Ovary (tissue), 9 donors: Measurements from ENCODE around the gene CYGB. TPM values are rescaled to one million over a fixed set of nuclear protein-coding genes. Genes with fewer than 3 reads are reported as not detected.
A peak's percentile ranks its signal among the peaks of the same experiment; 100 is the strongest.

Source experiments
- DNase-seq, 5 donors: peaks; one replicate each; pipeline ENCODE4 v3.0.0-alpha.2; 2019 to 2020
- H3K27ac ChIP-seq, 2 donors: fragments of 200-600 bp; one replicate each; pipeline versions ENCODE4 v1.5.1 to v1.8.0; 2019 to 2022
- H3K27me3 ChIP-seq: fragments of 200-600 bp; one replicate; pipeline ENCODE4 v1.8.0; 2022
- H3K36me3 ChIP-seq: fragments of 200-600 bp; sonication (generic); one replicate; pipeline ENCODE4 v1.5.1; 2019
- H3K4me1 ChIP-seq: one replicate; pipeline ENCODE4 v1.8.1; 2013; ENCODE audit warnings: mild to moderate bottlenecking, moderate library complexity; ENCODE audit not compliant: insufficient read depth
- H3K4me3 ChIP-seq: fragments of 200-600 bp; sonication (generic); one replicate; pipeline ENCODE4 v1.5.1; 2017
- H3K9me3 ChIP-seq, 2 donors: fragments of 200-600 bp in 1 of 2; sonication (generic) in 1 of 2; one replicate each; pipeline versions ENCODE4 v1.5.1 to v1.8.1; 2013 to 2019; ENCODE audit warnings: mild to moderate bottlenecking in 1 of 2, moderate library complexity in 1 of 2
- EP300 ChIP-seq: sonication (generic); formaldehyde crosslinking; IDR thresholded peaks from one replicate; pipeline ENCODE4 v1.6.1; 2017; ENCODE audit warnings: antibody characterized with exemption
- POLR2A ChIP-seq: fragments of 450-650 bp; IDR thresholded peaks from one replicate; pipeline ENCODE4 v1.6.1; 2017; ENCODE audit warnings: antibody characterized with exemption, mild to moderate bottlenecking, moderate library complexity
- WGBS, 3 donors: extraction: QIAGEN DNeasy Blood & Tissue Kit in 1 of 3; methylation state at CpG; one replicate each; pipeline versions ENCODE4 v1.1.5 to v1.1.7; 2013 to 2017; 5-methylcytosine and 5-hydroxymethylcytosine counted together
- intact Hi-C, 4 donors: fragments of 100-400 bp; cut with DNase I; formaldehyde crosslinking; loops; one replicate each; pipeline versions ENCODE4 v1.11.0 to v1.15.1; 2022 to 2023
- polyA plus RNA-seq, 2 donors: library from polyadenylated mRNA; stranded (reverse); fragments of 200-250 nt in 1 of 2; fragments of 350-450 nt in 1 of 2; fragmentation: Illumina TruSeq in 1 of 2; extraction: RNeasy Lipid Tissue Mini Kit (QIAGEN cat#74804) in 1 of 2; gene quantifications; one replicate each; pipeline ENCODE4 v1.2.3, GENCODE V29; 2013 to 2014
- total RNA-seq, 7 donors: library from RNA; depleted of rRNA in 2 of 7; stranded (reverse); fragments of >200 nt in 2 of 7; fragmentation: NEBNext Ultra II Directional in 3 of 7; extraction: Animal tissue kit (Norgen Biotek cat#: 25700) in 3 of 7; gene quantifications; one replicate each; pipeline versions ENCODE4 v1.1.0 to v1.2.4, GENCODE V29; 2016 to 2023
- TF ChIP-seq, protein P1 (sequence below), 3 donors: fragments of 450-650 bp in 2 of 3; fragments of 200-600 bp in 1 of 3; IDR thresholded peaks; one replicate each; pipeline versions ENCODE4 v1.5.1 to v1.8.0; 2016 to 2022; ENCODE audit warnings: antibody characterized with exemption in 3 of 3, mild to moderate bottlenecking in 1 of 3
- donor health status: DM: no; HTN: no; CAD: no; lungs with moderate emphysema.
- donor health status: DM: no; HTN: no; CAD: no.
- donor health status: Bipolar disorder and iron deficiency.
- donor health status: DM: yes; HTN: yes; CAD: no.
- donor health status: DM: no; HTN: no; CAD: no.
- donor health status: DM: yes; HTN: yes; CAD: no.

The CYGB gene
- total and polyA plus RNA-seq, 9 donors: 3.9 to 35.7 (median 8.1) TPM

GRCh38 chr17:76570457-76570856 lies 32.9 kb upstream of the CYGB start:
- Histone ChIP-seq H3K27ac (no peak overlapping the region), H3K4me3 (no peak overlapping the region), H3K9me3 (no peaks in the 10 kb centered on the region), H3K36me3 (no peaks in the 10 kb centered on the region), H3K4me1 (no peaks in the 10 kb centered on the region), H3K27me3 (no peaks in the 10 kb centered on the region)
- intact Hi-C loops: no loop called here
- WGBS, 3 donors: 86 to 97% (median 90%) methylated on average over 7 of the region's 7 CpGs
- DNase-seq: no peak
- TF ChIP-seq, protein P1, sequence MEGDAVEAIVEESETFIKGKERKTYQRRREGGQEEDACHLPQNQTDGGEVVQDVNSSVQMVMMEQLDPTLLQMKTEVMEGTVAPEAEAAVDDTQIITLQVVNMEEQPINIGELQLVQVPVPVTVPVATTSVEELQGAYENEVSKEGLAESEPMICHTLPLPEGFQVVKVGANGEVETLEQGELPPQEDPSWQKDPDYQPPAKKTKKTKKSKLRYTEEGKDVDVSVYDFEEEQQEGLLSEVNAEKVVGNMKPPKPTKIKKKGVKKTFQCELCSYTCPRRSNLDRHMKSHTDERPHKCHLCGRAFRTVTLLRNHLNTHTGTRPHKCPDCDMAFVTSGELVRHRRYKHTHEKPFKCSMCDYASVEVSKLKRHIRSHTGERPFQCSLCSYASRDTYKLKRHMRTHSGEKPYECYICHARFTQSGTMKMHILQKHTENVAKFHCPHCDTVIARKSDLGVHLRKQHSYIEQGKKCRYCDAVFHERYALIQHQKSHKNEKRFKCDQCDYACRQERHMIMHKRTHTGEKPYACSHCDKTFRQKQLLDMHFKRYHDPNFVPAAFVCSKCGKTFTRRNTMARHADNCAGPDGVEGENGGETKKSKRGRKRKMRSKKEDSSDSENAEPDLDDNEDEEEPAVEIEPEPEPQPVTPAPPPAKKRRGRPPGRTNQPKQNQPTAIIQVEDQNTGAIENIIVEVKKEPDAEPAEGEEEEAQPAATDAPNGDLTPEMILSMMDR (IDR thresholded peaks at IDR 0.05): no peak
- no peak for TF ChIP-seq POLR2A
- no peak for TF ChIP-seq EP300

DNA sequence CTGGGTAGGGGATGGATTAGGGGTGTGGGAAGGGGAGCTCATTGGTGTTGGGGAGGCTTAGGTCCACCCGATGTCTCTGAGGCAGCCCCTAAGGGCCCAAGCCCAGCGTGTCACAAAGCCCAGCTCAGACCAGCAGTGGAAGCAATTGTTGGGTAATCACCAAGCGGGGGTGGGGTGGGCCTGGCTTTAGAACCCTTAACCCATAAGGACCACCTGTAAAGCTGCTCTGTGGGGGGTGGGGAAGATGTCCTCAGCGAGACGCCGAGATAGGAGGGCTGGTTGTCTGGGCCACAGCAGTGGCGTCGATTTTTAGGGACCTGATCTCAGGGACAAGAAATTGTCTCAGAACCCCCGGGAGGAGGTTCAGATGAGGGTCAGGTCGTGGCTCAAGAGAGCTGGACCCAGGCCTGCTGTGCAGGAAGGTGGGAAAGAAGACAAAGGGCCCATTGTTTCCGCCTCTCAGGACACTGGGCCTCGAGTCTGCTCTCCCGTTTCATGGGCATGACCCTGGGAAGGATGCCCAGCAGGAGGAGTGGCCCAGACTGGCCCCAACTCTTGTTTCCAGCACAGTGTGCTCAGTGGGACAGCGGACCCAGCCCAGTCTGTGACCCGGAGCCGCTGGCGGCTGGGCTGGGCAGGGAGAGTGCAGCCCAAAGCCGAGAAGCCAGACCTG lies 32.2 kb upstream of the CYGB start:
- no peaks in the 10 kb centered on the region for H3K9me3 ChIP-seq
- H3K4me1 ChIP-seq: no peaks in the 10 kb centered on the region
- H3K4me3 ChIP-seq: no peak overlapping the region
- no peak overlapping the region for H3K27ac ChIP-seq
- no peaks in the 10 kb centered on the region for H3K27me3 ChIP-seq
- 68 to 74% (median 71%) methylated on average over 18 of the region's 18 CpGs for WGBS, 3 donors
- intact Hi-C loops: no loop called here
- DNase-seq: peak in 1 of 5 donors; percentile 61
- TF ChIP-seq, protein P1 (IDR thresholded peaks at IDR 0.05): no peak
- no peak for TF ChIP-seq POLR2A
- TF ChIP-seq EP300: no peak
- no peaks in the 10 kb centered on the region for H3K36me3 ChIP-seq

DNA sequence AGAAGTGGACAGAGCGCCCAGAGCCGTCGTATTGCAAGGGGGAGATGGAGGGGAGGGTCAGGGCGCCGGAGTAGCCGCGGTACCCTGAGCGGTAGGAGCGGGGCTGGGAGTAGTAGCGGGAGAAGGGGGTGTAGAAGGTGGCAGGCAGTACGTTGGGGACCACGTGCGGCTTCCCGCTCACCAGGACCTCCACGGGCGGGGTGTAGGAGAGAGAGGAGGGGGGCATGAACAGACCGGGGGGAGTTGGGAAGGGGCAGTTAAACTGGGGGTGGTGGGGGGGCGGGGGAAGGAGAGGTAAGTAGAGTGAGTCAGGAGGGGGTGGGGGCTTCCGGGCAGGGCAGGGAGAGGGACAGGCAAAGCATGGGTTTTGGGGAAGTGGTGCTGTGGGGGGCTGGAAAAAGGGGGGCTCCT lies 31.3 kb upstream of the CYGB start:
- H3K27ac ChIP-seq: no peak overlapping the region
- 23 to 33% (median 24%) methylated on average over 15 to 19 of the region's 19 CpGs for WGBS, 3 donors
- H3K27me3 ChIP-seq: no peaks in the 10 kb centered on the region
- no peak for DNase-seq
- H3K36me3 ChIP-seq: no peaks in the 10 kb centered on the region
- H3K4me1 ChIP-seq: no peaks in the 10 kb centered on the region
- intact Hi-C loops: no loop called here
- TF ChIP-seq EP300: no peak
- TF ChIP-seq, protein P1 (IDR thresholded peaks at IDR 0.05): no peak
- no peak for TF ChIP-seq POLR2A
- no peaks in the 10 kb centered on the region for H3K9me3 ChIP-seq
- no peak overlapping the region for H3K4me3 ChIP-seq

- Histone ChIP-seq H3K36me3 (no peaks in the 10 kb centered on the region), H3K27me3 (no peaks in the 10 kb centered on the region), H3K4me3 (no peak overlapping the region), H3K4me1 (no peaks in the 10 kb centered on the region), H3K9me3 (no peaks in the 10 kb centered on the region), H3K27ac (no peak overlapping the region)
- WGBS, 3 donors: 66 to 70% (median 69%) methylated on average over 12 to 14 of the region's 14 CpGs
- no peak for TF ChIP-seq POLR2A
- TF ChIP-seq EP300: no peak
- intact Hi-C loops: no loop called here
- DNase-seq: no peak
These were observed 30.3 kb upstream of the CYGB start for GRCh38 chr17:76567634-76568432.

DNA sequence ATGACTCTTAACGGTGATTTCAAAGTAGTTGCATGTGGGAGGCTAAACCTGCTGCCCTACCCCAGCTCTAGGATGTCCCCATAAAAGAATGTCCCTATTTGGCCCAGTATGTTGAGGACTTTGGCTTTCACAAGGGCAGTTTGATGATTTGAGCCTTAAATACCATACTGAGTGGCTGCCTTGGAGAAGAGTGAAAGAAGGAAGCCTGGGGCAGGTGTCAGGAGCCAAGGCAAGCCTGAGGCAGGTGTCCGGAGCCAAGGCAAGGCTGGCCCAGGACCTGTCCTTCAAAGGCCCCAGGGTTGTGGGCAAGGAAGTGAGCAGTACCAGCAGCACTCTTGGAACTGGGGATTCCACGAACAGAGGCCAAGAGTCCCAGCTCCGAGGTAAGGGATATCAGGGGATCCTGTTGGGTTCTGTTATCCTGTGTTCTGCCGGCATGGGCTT lies 29.5 kb upstream of the CYGB start:
- no peak overlapping the region for H3K4me3 ChIP-seq
- no peaks in the 10 kb centered on the region for H3K36me3 ChIP-seq
- DNase-seq: no peak
- TF ChIP-seq, protein P1 (IDR thresholded peaks at IDR 0.05): no peak
- TF ChIP-seq EP300: no peak
- no peak for TF ChIP-seq POLR2A
- H3K27me3 ChIP-seq: no peaks in the 10 kb centered on the region
- H3K27ac ChIP-seq: no peak overlapping the region
- intact Hi-C loops: no loop called here
- WGBS, 3 donors: 57 to 68% (median 67%) methylated on average over 5 of the region's 5 CpGs
- no peaks in the 10 kb centered on the region for H3K9me3 ChIP-seq
- H3K4me1 ChIP-seq: peaks cover 2% of the 10 kb centered on the region
